IMR-90 (cell line): ENCODE results near the gene ADPGK. TPM values are rescaled to one million over a fixed set of nuclear protein-coding genes. Genes with fewer than 3 reads are reported as not detected.

Source experiments
- ATAC-seq: fragments of 200-7000 bp; cut with Tn5 transposase; 2 replicates; pipeline ENCODE4 v1.9.1; 2020; ENCODE audit warnings: low read depth, mild to moderate bottlenecking, moderate library complexity
- BruUV-seq: library from RNA; stranded (reverse); fragments of 400-500 nt; replicated peaks from 2 replicates; lab custom pipeline; 2021; lab: Mats Ljungman, UMichigan
- CTCF ChIA-PET: fragments of 300-600 bp; formaldehyde crosslinking; extraction: SDS; loops from one replicate; lab custom pipeline; 2021; ENCODE audit warnings: antibody characterized with exemption; lab: Yijun Ruan, JAX
- POLR2A ChIA-PET: fragments of 300-600 bp; sonication (Branson Sonifier 250); formaldehyde crosslinking; loops from one replicate; lab custom pipeline; 2022; ENCODE audit warnings: antibody characterized with exemption; ENCODE audit not compliant: unreplicated experiment; lab: Charles Lee
- DNase-seq: peaks from one replicate; pipeline ENCODE4 v3.0.0; 2013
- H2AFZ ChIP-seq: replicated peaks from 2 replicates; pipeline ENCODE3; 2013; ENCODE audit warnings: low read length, mild to moderate bottlenecking; ENCODE audit not compliant: poor library complexity
- H2AK5ac ChIP-seq: 2 replicates; pipeline ENCODE4 v1.6.1; 2013; ENCODE audit warnings: low read depth, low read length, inconsistent platforms
- H2AK9ac ChIP-seq: replicated peaks from 2 replicates; pipeline ENCODE3; 2013; ENCODE audit warnings: mild to moderate bottlenecking, low read depth, low read length, moderate library complexity; ENCODE audit not compliant: poor library complexity
- H2BK120ac ChIP-seq: 2 replicates; pipeline ENCODE4 v1.6.1; 2013; ENCODE audit warnings: low read depth, low read length, inconsistent platforms
- H2BK15ac ChIP-seq: 3 replicates; pipeline ENCODE4 v1.6.1; 2013; ENCODE audit warnings: low read depth, low read length, inconsistent platforms
- H2BK20ac ChIP-seq: 2 replicates; pipeline ENCODE4 v1.6.1; 2013; ENCODE audit warnings: low read depth, mild to moderate bottlenecking, inconsistent platforms, low read length, moderate library complexity
- H2BK5ac ChIP-seq: 2 replicates; pipeline ENCODE4 v1.6.1; 2013; ENCODE audit warnings: mild to moderate bottlenecking, low read depth, low read length, inconsistent platforms; ENCODE audit not compliant: poor library complexity, severe bottlenecking
- H3K14ac ChIP-seq: replicated peaks from 2 replicates; pipeline ENCODE4 v1.6.1; 2013; ENCODE audit warnings: low read depth, low read length, inconsistent platforms
- H3K18ac ChIP-seq: 2 replicates; pipeline ENCODE4 v1.6.1; 2013; ENCODE audit warnings: low read depth, low read length, control low read depth
- H3K23ac ChIP-seq: 2 replicates; pipeline ENCODE4 v1.6.1; 2013; ENCODE audit warnings: low read depth, low read length, inconsistent platforms
- H3K27ac ChIP-seq: 2 replicates; pipeline ENCODE4 v1.5.1; 2013; ENCODE audit warnings: mild to moderate bottlenecking, control low read depth, low read length; ENCODE audit not compliant: insufficient read depth
- H3K27me3 ChIP-seq: 2 replicates; pipeline ENCODE4 v1.6.1; 2013; ENCODE audit warnings: low read length; ENCODE audit not compliant: control insufficient read depth, insufficient read depth
- H3K36me3 ChIP-seq: 2 replicates; pipeline ENCODE4 v1.6.1; 2013; ENCODE audit warnings: low read length, mixed read lengths; ENCODE audit not compliant: control insufficient read depth, insufficient read depth
- H3K4ac ChIP-seq: 2 replicates; pipeline ENCODE4 v1.6.1; 2013; ENCODE audit warnings: low read depth, low read length, inconsistent platforms
- H3K4me1 ChIP-seq: 2 replicates; pipeline ENCODE4 v1.6.1; 2013; ENCODE audit warnings: low read length, mixed read lengths; ENCODE audit not compliant: control insufficient read depth, insufficient read depth
- H3K4me2 ChIP-seq: 2 replicates; pipeline ENCODE4 v1.6.1; 2013; ENCODE audit warnings: low read depth, mild to moderate bottlenecking, control low read depth, low read length, moderate library complexity
- H3K4me3 ChIP-seq: 2 replicates; pipeline ENCODE4 v1.5.1; 2013; ENCODE audit warnings: low read depth, mild to moderate bottlenecking, control low read depth, low read length, moderate library complexity; ENCODE audit not compliant: insufficient read depth
- H3K56ac ChIP-seq: 2 replicates; pipeline ENCODE4 v1.6.1; 2013; ENCODE audit warnings: low read length, inconsistent platforms; ENCODE audit not compliant: insufficient read depth; ENCODE audit errors: extremely low read depth
- H3K79me1 ChIP-seq, 2 experiments: 2 replicates each; pipeline ENCODE4 v1.6.1; 2013; ENCODE audit warnings: low read length in 2 of 2, inconsistent platforms in 1 of 2, low read depth in 1 of 2
- H3K9ac ChIP-seq: 2 replicates; pipeline ENCODE4 v1.6.1; 2013; ENCODE audit warnings: low read depth, low read length, control low read depth
- H3K9me1 ChIP-seq: 2 replicates; pipeline ENCODE4 v1.6.1; 2013; ENCODE audit warnings: low read length, inconsistent platforms; ENCODE audit not compliant: insufficient read depth
- H3K9me3 ChIP-seq: 2 replicates; pipeline ENCODE4 v1.6.1; 2013; ENCODE audit warnings: low read length; ENCODE audit not compliant: control insufficient read depth, insufficient read depth
- H4K20me1 ChIP-seq: 2 replicates; pipeline ENCODE4 v1.6.1; 2013; ENCODE audit warnings: low read length, inconsistent platforms; ENCODE audit not compliant: insufficient read depth
- H4K5ac ChIP-seq: 2 replicates; pipeline ENCODE4 v1.6.1; 2013; ENCODE audit warnings: mild to moderate bottlenecking, low read depth, low read length, control low read depth
- H4K8ac ChIP-seq, 2 experiments: 2 replicates each; pipeline ENCODE4 v1.6.1; 2013; ENCODE audit warnings: low read depth in 2 of 2, low read length in 2 of 2, control low read depth in 1 of 2, inconsistent platforms in 1 of 2
- H4K91ac ChIP-seq: 2 replicates; pipeline ENCODE4 v1.6.1; 2013; ENCODE audit warnings: low read depth, low read length, inconsistent platforms; ENCODE audit not compliant: insufficient read depth
- FOS ChIP-seq: fragments of 150-350 bp; IDR thresholded peaks from 2 replicates; pipeline ENCODE4 v1.6.1; 2016; ENCODE audit warnings: low read depth, low read length
- MAFK ChIP-seq: IDR thresholded peaks from 2 replicates; pipeline ENCODE4 v1.6.1; 2012; ENCODE audit warnings: low read depth, low read length, improper control_type of control experiment
- MAZ ChIP-seq: IDR thresholded peaks from 2 replicates; pipeline ENCODE4 v1.6.1; 2012; ENCODE audit warnings: low read depth, mild to moderate bottlenecking, low read length, improper control_type of control experiment, moderate library complexity, borderline replicate concordance
- RAD21 ChIP-seq: IDR thresholded peaks from 2 replicates; pipeline ENCODE4 v1.6.1; 2012; ENCODE audit warnings: low read length, improper control_type of control experiment
- WGBS, 2 experiments: methylation state at CpG; one replicate each; pipeline versions ENCODE4 v1.1.5 to v1.1.7; 2013; ENCODE audit warnings: missing lambda C conversion rate in 2 of 2; ENCODE audit not compliant: insufficient read length in 1 of 2; ENCODE audit errors: extremely low coverage in 2 of 2; 5-methylcytosine and 5-hydroxymethylcytosine counted together
- dilution Hi-C: fragments of 300-500 bp; cut with HindIII; formaldehyde crosslinking; loops from one replicate; pipeline ENCODE4 v1.14.3; 2018; ENCODE audit warnings: low sequenced_read_pairs; ENCODE audit not compliant: unreplicated experiment
- in situ Hi-C: fragments of 300-500 bp; cut with MboI; formaldehyde crosslinking; loops from 3 replicates; pipeline ENCODE4 v1.14.3; 2019; ENCODE audit warnings: low sequenced_read_pairs, inconsistent platforms, mixed read lengths
- intact Hi-C: fragments of 100-400 bp; cut with micrococcal nuclease; formaldehyde crosslinking; loops from 2 replicates; pipeline ENCODE4 v1.10.0; 2022
- polyA plus RNA-seq, 3 experiments: library from polyadenylated mRNA; depleted of rRNA; stranded (reverse); fragments of >200 nt; gene quantifications; 2 replicates each; pipeline ENCODE4 v1.2.3, GENCODE V29; 2012; ENCODE audit warnings: low replicate concordance in 1 of 3
- total RNA-seq: library from RNA; depleted of rRNA; stranded (reverse); fragments of >200 nt; gene quantifications from 2 replicates; pipeline ENCODE4 v1.2.3, GENCODE V29; 2012
- TF ChIP-seq, protein P1 (sequence below): fragments of 150-350 bp; IDR thresholded peaks from 2 replicates; pipeline ENCODE4 v1.6.1; 2017; ENCODE audit warnings: mild to moderate bottlenecking, antibody characterized with exemption, low read length, low read depth

The ADPGK gene
- total and polyA plus RNA-seq, 2 of the 4 experiments (the other 2 are of a cell fraction) = 53.2 to 62.8 TPM

DNA sequence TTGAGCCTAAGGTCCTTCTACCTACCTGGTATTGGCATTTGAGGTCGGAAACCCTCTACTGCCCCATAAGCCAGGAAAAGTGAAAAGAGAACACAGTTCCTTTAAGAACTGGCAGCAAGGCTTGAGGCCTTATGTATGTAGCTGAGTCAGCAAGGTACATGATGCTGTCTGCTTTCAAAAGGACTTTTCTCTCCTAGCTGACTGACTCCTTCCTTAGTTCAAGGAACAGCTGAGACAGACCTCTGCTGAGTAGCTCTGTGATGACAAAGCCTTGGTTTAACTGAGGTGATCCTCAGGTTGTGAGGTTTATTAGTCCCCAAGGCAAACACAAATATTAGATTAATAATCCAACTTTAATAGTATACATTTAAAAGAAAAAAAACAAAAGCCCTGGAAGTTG is 45.8 kb downstream of the ADPGK start:
- no peak overlapping the region for H2AK9ac ChIP-seq
- no peak overlapping the region for H2AK5ac ChIP-seq
- H2AFZ ChIP-seq = no peak overlapping the region
- no peak overlapping the region for H3K4ac ChIP-seq
- no peak overlapping the region for H2BK5ac ChIP-seq
- H4K5ac ChIP-seq = no peak overlapping the region
- H3K4me2 ChIP-seq = no peak overlapping the region
- dilution Hi-C loops = no loop called here
- H3K27ac ChIP-seq = no peak overlapping the region
- intact Hi-C loops = no loop called here
- no peak overlapping the region for H2BK120ac ChIP-seq
- no peak overlapping the region for H2BK20ac ChIP-seq
- no peak for ATAC-seq
- WGBS, 2 experiments = no CpG with 5 or more reads among the region's 1 CpG
- peaks cover 19% of the 10 kb centered on the region for H3K36me3 ChIP-seq
- no peaks in the 10 kb centered on the region; a peak in 2 of 4 replicates for H3K79me1 ChIP-seq
- H3K4me1 ChIP-seq = peaks cover 4% of the 10 kb centered on the region
- H3K9me1 ChIP-seq = peaks cover 11% of the 10 kb centered on the region
- H3K9ac ChIP-seq = no peak overlapping the region
- in situ Hi-C loops = no loop called here
- H4K8ac ChIP-seq = no peak overlapping the region
- ChIA-PET CTCF (no interaction called here), POLR2A (no interaction called here)
- H3K56ac ChIP-seq = no peak overlapping the region
- H3K4me3 ChIP-seq = no peak overlapping the region
- TF ChIP-seq MAFK (peak; percentile 75), FOS (no peak), MAZ (no peak), RAD21 (no peak)
- TF ChIP-seq, protein P1, sequence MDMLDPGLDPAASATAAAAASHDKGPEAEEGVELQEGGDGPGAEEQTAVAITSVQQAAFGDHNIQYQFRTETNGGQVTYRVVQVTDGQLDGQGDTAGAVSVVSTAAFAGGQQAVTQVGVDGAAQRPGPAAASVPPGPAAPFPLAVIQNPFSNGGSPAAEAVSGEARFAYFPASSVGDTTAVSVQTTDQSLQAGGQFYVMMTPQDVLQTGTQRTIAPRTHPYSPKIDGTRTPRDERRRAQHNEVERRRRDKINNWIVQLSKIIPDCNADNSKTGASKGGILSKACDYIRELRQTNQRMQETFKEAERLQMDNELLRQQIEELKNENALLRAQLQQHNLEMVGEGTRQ = no peak
- no peak overlapping the region for H3K23ac ChIP-seq
- H2BK15ac ChIP-seq = no peak overlapping the region
- H4K20me1 ChIP-seq = no peaks in the 10 kb centered on the region; the same call in 1 of the 2 replicates
- no TSS peak for BruUV-seq
- H3K27me3 ChIP-seq = no peaks in the 10 kb centered on the region
- no peak overlapping the region for H4K91ac ChIP-seq
- H3K9me3 ChIP-seq = no peaks in the 10 kb centered on the region
- H3K18ac ChIP-seq = no peak overlapping the region
- H3K14ac ChIP-seq = no peak overlapping the region
- DNase-seq = no peak
